HG02884 (cell line): ENCODE data around the gene SDS.

Experiments used
- ATAC-seq: cut with Tn5 transposase; IDR thresholded peaks from one replicate; pipeline ENCODE4 v1.9.1; 2021; ENCODE audit warnings: mild to moderate bottlenecking, moderate library complexity; ENCODE audit not compliant: unreplicated experiment

Gene SDS

DNA sequence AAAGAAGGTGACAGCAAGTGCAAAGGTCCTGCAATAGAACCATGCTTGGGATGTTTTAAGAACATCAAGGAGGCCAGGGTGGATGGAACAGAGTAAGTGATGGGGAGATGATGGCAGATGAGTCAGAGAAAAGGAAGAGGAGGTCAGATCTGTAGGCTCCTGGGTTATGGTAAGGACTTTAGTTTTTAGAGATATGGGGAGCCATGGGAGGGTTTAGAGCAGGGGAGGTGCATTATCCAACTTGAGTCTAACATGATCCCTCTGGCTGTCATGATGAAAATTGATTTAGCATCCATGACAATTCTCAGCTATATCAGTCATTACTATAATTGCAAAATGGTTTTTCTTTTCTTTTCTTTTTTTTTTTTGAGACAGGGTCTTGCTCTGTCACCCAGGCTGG lies 52.6 kb downstream of the SDS start:
- no peak for ATAC-seq

DNA sequence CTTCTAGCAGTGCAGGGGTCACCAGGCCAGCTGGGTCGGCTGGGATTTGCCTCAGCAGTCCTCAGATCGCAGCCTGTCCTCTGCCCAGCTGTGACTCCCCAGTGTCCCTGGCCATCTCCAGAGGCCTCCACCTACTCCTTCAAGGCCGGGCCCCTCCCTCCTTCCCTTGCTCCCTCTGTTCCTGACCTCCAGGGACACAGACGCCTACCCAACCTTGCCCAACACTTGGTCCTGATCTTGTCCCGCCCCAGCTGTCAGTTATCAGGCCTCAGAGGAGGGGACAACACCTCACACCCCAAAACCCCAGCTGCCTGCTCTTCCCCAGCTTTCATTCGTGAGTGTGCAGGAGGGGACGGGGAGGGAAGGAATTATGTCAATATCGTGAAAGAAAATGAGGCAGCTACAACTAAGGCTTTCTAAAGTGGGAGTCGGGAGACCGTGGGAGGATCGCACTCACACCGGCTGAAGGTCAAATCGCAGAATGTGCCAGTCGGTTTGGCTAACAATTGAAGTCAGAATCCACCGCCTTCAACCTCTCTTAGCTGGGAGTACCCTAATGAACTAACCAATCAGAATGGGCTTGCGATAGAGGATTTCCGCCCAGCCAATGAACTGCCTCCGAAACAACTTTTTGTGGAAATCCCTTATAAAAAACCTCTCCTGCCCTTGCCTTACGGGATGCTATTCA lies 54.7 kb downstream of the SDS start:
- no peak for ATAC-seq

DNA sequence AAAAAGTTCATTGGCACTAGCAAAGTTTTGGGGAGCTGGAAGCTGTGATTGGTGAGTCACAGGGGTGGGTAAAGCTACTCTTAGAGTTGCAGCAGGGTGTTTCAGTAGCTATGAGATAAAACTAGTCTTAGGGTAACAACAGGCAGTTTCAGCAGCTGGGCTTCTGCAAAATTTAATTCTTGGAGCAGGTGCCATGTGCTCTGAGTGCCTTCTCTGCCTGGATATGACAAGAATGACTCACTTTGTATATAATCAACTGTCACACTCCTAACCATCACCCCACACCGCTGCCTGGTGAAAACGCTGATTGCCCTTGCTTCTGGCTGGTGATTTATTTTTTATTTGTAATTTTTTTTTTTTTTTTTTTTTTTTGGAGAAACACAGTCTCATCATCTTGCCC lies 55.8 kb downstream of the SDS start:
- ATAC-seq, result no peak

DNA sequence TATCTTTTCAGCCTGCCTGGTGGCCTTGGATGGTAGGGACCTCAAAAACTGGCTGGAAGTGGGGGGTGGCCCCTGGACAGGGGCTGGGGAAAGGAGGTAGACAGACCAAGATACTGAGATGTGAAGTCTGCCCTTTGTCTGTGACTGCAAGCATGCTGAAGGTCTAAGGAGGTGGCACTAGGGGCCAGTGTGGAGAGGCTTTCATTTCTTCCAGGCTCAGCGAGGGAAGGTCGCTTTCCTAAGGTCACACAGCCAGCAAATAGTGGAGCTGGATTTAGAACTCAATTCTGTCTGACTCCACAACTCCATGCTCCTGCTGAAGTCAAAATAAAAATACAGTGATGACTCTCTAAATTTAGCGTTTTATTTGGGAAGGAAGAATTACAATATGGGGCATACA lies 56.6 kb downstream of the SDS start:
- ATAC-seq, result no peak

DNA sequence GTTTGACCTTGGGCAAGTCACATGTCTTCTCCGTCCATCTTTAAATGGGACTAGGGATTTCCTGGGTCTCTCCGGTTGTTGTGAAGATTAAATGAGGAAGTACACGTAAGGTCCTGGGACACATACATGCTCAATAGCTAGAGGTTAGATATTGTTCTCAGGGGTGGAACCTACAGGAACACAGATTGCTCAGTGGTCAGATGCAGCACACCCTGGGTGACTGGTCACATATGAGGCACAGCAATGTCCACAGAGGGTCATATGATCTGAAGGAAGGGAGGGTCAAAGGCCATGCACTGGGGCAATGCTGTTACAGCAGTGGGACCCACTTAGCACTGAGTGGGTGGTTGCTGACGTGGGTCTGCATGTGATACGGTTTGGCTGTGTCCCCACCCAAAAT lies 57.3 kb downstream of the SDS start:
- ATAC-seq, result no peak

DNA sequence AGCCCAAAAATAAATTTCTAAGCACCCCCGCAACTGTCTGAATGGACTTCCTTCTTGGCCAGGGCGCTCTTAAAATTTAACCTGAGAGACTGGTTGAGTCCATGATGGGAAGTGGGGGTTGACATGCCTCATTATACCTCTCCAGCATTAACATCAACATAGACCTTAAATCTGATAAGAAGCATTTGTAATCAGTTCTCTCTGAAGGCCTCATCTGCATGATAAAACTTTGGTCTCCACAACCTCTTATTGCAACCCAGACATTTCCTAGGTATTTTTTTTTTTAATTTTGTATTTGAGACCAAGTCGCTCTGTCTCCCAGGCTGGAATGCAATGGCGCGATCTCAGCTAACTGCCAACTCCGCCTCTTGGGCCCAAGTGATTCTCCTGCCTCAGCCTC lies 58.4 kb downstream of the SDS start:
- ATAC-seq, result no peak
